NT2/D1 (cell line): ENCODE measurements around the gene OSR1.

ENCODE experiments used
- YY1 ChIP-seq: IDR thresholded peaks from 2 replicates; pipeline ENCODE4 v1.6.1; 2011; ENCODE audit not compliant: insufficient read length, insufficient read depth
- ZNF274 ChIP-seq: IDR thresholded peaks from 2 replicates; pipeline ENCODE4 v1.6.1; 2011; ENCODE audit warnings: mild to moderate bottlenecking, low read depth, low read length

DNA sequence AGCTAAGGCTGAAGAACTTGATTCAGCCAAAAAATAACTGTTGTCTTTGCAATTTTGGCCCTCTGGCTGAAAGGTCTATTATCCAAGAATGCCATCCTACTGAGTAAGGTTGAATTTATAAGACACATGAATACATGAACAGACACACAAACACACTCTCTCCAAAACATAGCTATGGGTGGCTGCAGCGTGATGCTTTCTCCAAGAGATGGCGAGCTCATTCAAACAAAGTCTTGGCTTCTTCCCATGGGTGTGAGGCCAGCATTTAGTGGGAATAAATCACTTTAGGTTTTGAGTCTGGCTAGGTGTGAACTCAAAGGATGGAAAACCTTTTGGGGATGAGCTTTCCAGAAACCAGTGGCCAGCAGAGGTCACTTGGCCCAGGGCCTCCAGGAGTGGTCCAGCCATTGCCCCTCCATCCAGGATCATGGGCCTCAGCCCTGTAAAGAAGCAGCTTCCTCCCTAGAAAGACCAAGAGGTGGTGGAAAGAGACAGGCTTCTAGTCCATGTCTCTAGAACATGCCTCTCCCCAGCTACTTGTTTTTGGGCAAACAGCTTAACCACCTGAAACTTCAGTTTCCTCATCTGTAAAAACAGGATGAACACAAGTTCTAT lies 11.0 kb upstream of the OSR1 start:
- TF ChIP-seq ZNF274 (no peak), YY1 (no peak)
